SK-MEL-5 (cell line): ENCODE measurements around the gene ECEL1. TPM values are rescaled to one million over a fixed set of nuclear protein-coding genes. Genes with fewer than 3 reads are reported as not detected.
"Not testable (repeated sequence)": the region's sequence is repeated elsewhere in the genome, so short reads cannot be mapped to it uniquely, and the experiment has no call there.

Source experiments
- DNase-seq: peaks from one replicate; pipeline ENCODE4 v3.0.0-alpha.2; 2016; ENCODE audit warnings: low read depth, low spot score
- in situ Hi-C: cut with HindIII; loops from 2 replicates; pipeline ENCODE4 v1.10.0; 2016; ENCODE audit warnings: low sequenced_read_pairs, high pct_unique_total_duplicates, low pct_unique_long_range_greater_than_20kb
- polyA plus RNA-seq, 2 experiments: library from polyadenylated mRNA; depleted of rRNA; stranded (reverse); fragments of >200 nt; gene quantifications; 2 replicates each; pipeline ENCODE4 v1.2.3, GENCODE V29; 2015
- total RNA-seq: library from RNA; depleted of rRNA; stranded (reverse); fragments of >200 nt; shearing (Covaris generic); gene quantifications from 2 replicates; pipeline ENCODE4 v1.2.3, GENCODE V29; 2014; rRNA removed

The ECEL1 gene, protein sequence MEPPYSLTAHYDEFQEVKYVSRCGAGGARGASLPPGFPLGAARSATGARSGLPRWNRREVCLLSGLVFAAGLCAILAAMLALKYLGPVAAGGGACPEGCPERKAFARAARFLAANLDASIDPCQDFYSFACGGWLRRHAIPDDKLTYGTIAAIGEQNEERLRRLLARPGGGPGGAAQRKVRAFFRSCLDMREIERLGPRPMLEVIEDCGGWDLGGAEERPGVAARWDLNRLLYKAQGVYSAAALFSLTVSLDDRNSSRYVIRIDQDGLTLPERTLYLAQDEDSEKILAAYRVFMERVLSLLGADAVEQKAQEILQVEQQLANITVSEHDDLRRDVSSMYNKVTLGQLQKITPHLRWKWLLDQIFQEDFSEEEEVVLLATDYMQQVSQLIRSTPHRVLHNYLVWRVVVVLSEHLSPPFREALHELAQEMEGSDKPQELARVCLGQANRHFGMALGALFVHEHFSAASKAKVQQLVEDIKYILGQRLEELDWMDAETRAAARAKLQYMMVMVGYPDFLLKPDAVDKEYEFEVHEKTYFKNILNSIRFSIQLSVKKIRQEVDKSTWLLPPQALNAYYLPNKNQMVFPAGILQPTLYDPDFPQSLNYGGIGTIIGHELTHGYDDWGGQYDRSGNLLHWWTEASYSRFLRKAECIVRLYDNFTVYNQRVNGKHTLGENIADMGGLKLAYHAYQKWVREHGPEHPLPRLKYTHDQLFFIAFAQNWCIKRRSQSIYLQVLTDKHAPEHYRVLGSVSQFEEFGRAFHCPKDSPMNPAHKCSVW
- total RNA-seq, result 0.05 TPM in 1 of 2 replicates, not detected in the other
- polyA plus RNA-seq (2015; cell fraction: cytosol; rRNA removed), result not detected in 2 replicates
- not detected in 2 replicates for polyA plus RNA-seq (2015; cell fraction: nucleus; rRNA removed)

DNA sequence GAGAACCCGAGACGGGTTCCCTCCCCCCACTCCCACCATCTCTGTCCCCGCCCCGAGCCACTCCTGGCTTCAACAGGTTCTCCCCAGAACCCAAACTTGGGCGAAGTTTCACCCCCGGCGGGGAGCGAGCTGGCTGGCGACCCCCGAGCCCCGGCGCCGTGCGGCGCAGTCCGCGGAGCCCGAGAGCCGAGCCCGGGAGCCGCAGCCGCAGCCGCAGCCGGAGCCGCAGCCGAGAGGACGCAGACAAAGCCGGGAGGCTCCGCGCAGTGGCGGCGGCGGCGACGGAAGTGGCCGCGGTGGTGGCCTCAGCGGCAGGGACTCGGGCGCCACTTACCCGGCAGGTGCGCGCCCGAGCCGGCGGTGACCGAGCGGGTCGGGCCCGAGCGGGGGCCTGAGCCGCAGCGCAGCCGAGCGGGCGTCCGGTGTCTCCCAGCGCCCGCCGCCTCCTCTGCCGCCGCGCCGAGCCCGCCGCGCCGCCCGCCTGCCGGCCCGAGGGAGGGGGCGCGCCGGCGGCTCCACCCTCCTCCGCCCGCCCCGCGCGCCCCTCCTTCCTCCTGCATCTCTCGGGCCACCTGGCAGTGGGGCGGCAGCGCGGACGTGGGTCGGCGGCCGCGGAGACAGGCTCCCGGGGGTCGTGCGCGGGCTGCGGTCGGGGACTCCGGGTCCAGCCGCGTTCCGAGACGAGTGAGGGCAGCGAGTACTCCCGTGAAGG is at the start of gene ECEL1:
ECEL1 (minus strand) TSS at position 450 of the 712 bp plus-strand sequence. CDS start 1,181 bp downstream, outside the sequence.
- in situ Hi-C loops, result no loop called here

DNA sequence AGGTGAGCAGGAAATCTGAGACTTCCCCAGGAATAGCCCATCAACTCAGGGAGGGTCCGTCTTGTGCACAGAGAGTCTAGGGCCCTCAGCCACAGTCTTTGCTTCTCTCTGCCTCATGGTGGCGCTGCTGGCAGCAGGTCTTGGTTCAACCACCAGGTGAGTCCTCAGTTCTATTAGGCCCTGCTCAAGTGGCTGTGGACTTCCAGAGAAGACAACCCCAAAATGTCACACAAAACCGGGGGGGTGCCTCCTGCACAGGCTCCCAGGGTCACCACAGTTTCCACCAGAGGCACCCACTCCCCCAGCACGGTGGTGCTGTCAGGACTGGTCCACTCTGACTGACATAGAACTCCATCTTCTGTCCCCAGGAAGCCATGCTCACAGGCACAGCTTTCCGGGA is 49.4 kb upstream of the ECEL1 start:
- in situ Hi-C loops, result no loop called here
- DNase-seq, result peak; percentile 51

More for the DNA sequence above, at the start of gene ECEL1:
- no peak for DNase-seq

- no peak for DNase-seq
- in situ Hi-C loops, result no loop called here
Measured at GRCh38 chr2:232535761-232536530, 48.3 kb upstream of the ECEL1 start.

DNA sequence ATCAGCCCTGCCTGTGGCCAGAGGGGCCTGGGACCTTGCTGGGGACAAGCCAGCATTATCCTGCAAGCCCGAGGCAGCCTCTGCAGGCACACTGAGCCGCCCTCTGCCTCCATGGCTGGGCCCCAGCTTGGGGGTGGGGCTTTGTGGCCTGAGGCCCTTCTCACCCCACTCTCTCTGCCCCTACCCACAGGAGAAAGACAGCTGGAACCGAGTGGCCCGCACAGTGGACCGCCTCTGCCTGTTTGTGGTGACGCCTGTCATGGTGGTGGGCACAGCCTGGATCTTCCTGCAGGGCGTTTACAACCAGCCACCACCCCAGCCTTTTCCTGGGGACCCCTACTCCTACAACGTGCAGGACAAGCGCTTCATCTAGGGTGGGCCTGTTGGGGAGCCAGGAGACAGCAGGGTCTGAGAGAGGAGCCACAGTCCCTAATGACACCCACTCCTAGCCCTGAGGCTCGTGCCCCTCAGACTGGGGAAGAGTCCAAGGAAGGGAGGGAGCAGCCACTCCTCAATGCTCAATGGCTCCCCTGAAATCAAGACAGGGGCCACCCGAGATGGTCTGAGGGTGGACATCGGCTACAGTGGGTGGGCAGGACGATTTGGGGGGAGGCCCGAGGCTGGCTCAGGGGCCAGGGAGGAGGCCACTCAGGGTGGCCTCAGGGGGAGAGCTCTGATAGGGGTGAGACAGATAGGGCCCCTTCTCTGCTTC is 47.5 kb upstream of the ECEL1 start:
- in situ Hi-C loops, result no loop called here
- no peak for DNase-seq

- DNase-seq, result no peak
- in situ Hi-C loops, result no loop called here
Measured at GRCh38 chr2:232533944-232534710, 46.5 kb upstream of the ECEL1 start.

DNA sequence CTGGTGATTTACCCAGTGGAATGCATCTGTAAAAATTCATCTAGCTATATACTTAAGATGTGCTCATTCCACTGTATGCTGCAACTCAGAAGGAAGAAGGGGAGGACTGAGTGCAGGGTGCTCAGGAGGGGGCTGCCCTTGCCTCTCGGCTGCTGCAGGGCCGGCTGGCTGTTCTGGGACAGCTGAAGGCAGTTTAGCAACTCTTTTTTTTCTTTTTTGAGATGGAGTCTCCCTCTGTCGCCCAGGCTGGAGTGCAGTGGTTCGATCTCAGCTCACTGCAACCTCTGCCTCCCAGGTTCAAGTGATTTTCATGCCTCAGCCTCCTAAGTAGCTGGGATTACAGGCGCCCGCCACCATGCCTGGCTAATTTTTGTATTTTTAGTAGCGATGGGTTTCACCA is 45.2 kb upstream of the ECEL1 start:
- in situ Hi-C loops, DNase-seq: not testable (repeated sequence)

GRCh38 chr2:232532419-232532818 is 44.8 kb upstream of the ECEL1 start:
- no peak for DNase-seq
- in situ Hi-C loops, result no loop called here

DNA sequence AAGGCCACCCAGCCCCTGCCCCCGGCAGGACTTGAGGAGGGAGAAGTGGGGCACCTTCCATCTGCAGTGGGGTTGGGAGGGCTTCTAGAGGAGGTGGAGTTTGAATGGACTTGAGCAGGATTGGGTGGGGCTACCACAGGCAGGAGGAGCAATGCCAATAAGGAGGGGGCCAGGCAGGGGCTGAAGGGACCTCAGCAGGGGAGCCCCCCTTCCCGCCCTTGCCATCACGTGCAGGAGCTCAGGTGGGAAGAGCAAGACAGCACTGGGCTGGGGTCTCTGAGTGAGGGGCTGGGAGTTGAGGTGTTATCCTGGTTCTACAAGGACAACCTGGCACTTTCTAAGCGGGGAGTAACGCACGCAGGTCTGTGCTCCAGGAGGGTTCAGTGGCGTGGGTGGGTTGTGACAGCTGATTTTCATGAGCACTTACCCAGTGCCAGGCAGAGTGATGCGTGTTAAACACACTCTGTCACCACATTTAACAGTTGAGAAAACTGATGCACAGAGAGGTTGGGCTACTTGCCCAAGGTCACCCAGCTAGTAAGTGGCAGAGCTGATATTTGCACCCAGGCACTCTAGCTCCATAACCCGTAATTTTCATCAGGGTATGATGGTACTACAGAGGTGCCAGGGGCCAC is 43.1 kb upstream of the ECEL1 start:
- DNase-seq, result no peak
- in situ Hi-C loops, result no loop called here

GRCh38 chr2:232529806-232530547 is 42.3 kb upstream of the ECEL1 start:
- DNase-seq, result no peak
- in situ Hi-C loops, result no loop called here

DNA sequence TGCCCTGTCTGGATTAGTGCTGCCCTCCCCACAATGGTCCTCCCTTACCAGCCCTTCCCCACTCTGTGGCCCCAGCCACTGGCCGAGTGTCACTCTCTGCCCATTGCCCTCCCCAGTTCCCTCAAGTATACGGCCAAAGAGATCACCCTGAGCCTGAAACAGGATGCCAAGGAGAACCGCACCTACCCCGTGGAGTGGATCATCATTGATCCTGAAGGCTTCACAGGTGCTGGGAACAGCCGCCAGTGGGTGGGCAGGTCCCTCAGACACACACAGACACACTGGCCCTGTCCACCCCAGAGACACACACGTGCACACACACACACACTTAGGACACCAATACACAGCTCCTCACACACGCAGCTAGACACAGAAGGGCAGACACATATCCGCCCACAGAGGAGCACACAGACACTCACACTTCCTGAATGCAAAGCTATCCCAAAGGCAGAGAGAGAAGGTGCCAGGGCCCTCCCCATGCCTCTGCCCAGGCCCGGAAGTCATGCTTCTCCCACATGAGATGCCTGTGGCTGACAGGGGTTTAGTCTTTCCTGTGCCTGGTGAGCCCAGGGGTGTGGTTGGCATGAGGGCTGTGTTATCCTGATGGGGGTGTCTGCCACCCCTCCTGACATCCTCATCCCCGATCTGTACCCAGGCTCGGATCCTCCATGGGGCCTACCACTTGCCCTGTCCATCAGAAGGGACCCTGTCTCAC is 41.3 kb upstream of the ECEL1 start:
- peak; percentile 51 for DNase-seq
- in situ Hi-C loops, result no loop called here

- DNase-seq, result no peak
- in situ Hi-C loops, result no loop called here
Measured at GRCh38 chr2:232527905-232528470, 40.4 kb upstream of the ECEL1 start.

DNA sequence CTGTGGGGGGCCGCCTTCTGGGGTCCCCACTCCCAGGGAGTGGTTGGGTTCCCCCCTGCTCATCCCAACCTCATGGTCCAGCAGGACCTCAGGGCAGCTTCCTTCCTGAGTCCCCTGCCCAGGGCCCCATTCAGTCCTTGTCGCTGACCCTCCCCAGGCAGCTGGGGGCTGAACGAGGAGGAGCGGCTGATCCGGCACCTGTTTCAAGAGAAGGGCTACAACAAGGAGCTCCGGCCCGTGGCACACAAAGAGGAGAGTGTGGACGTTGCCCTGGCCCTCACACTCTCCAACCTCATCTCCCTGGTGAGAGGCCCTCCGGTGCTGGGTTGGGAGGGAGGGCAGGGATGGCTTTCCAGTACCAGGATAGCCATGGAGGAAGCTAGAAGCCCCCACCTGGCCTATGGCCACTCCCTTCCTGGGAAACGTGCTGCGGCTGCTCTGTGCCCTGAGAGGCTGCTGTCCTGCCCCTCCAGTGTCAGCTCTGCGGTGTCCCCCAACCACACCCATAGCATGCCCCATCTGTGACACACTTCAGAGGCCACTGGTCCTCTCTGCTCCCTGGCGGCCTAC is 38.8 kb upstream of the ECEL1 start:
- DNase-seq, result no peak
- in situ Hi-C loops, result no loop called here

DNA sequence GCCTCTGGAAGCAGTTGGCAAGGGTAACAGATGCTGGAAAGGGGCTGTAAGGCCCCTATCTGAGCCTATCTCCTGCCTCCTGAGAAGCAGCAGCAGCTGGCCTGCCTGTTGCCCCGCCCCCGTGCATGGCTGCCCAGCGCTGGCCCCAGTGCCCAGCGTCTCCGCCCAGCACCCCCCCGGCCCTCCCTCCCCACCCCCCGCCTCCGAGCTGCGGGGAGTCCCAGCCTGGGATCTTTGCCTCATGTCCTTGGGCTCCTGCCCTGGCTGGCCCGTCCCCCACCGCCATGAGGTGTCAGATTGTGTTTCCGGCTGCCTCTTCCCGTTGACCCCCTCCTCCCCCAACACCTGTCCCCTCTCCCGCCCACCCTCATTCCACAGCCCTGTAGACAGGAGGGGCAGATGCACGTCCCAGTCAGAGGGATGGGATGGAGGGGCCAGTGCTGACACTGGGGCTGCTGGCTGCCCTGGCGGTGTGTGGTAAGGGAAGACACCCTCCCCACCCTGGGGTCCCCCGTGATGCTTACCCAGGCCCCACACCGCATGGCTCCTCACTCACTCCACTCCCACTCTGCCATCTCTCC is 38.2 kb upstream of the ECEL1 start, which contains the start of gene CHRND:
CHRND (plus strand) TSS at position 370 of the 581 bp plus-strand sequence; CDS start at position 426, 56 bp downstream.
- in situ Hi-C loops, result no loop called here
- no peak for DNase-seq
